K562 (cell line): Measurements from ENCODE around the gene SPAG16. TPM values are rescaled to one million over a fixed set of nuclear protein-coding genes. Genes with fewer than 3 reads are reported as not detected.

Experiments used
- ATAC-seq: fragments of 200-7000 bp; cut with Tn5 transposase; 3 replicates; pipeline ENCODE4 v1.9.1; 2020; ENCODE audit warnings: moderate library complexity
- BruUV-seq: library from RNA; stranded (reverse); fragments of 400-500 nt; replicated peaks from 2 replicates; lab custom pipeline; 2021; lab: Mats Ljungman, UMichigan
- CTCF ChIA-PET: fragments of 300-600 bp; formaldehyde crosslinking; extraction: SDS; loops from one replicate; lab custom pipeline; 2021; ENCODE audit warnings: low intra/inter-chr PET ratio; lab: Yijun Ruan, JAX
- POLR2A ChIA-PET: fragments of 300-600, 350-650 bp; sonication (Branson Sonifier 250); formaldehyde crosslinking; extraction: SDS; loops from one replicate; lab custom pipeline; 2021; ENCODE audit warnings: antibody characterized with exemption, inconsistent platforms; lab: Yijun Ruan, JAX
- DNase-seq, 4 experiments: peaks; one replicate each; pipeline versions ENCODE4 v3.0.0 to v3.0.0-alpha.2; 2011 to 2018; ENCODE audit warnings: low spot score in 3 of 4, mixed read lengths in 3 of 4; ENCODE audit errors: extremely low read depth in 1 of 4
- FAIRE-seq: peaks from 2 replicates; lab custom pipeline; 2011; peaks lifted over from hg19 to GRCh38; lab: Jason Lieb, UNC
- H2AFZ ChIP-seq: 2 replicates; pipeline ENCODE4 v1.6.0; 2011; ENCODE audit warnings: low read depth, low read length, control low read depth, inconsistent platforms
- H3K27ac ChIP-seq: fragments of 200-600 bp; 3 replicates; pipeline ENCODE4 v1.8.0; 2011; ENCODE audit warnings: low read depth, mild to moderate bottlenecking, control low read depth, inconsistent platforms, low read length, moderate library complexity, mixed read lengths; ENCODE audit errors: extremely low read depth
- H3K27me3 ChIP-seq, 2 experiments: fragments of 300-600 bp in 1 of 2; 2 replicates in 1 of 2; 3 replicates in 1 of 2; pipeline versions ENCODE4 v1.6.0 to v1.8.0; 2011; ENCODE audit warnings: inconsistent platforms in 2 of 2, low read length in 2 of 2, mild to moderate bottlenecking in 1 of 2, mixed read lengths in 1 of 2, moderate library complexity in 1 of 2; ENCODE audit not compliant: control insufficient read depth in 2 of 2, insufficient read depth in 2 of 2
- H3K36me3 ChIP-seq: fragments of 300-600 bp; 3 replicates; pipeline ENCODE4 v1.8.0; 2011; ENCODE audit warnings: mild to moderate bottlenecking, low read length, inconsistent platforms; ENCODE audit not compliant: control insufficient read depth, insufficient read depth
- H3K4me1 ChIP-seq, 2 experiments: fragments of 200-600 bp in 1 of 2; replicated peaks in 1 of 2; 2 replicates in 1 of 2; 3 replicates in 1 of 2; pipeline versions ENCODE4 v1.5.1 to v1.8.0; 2011; ENCODE audit warnings: inconsistent platforms in 2 of 2, low read length in 2 of 2, mild to moderate bottlenecking in 1 of 2, mixed read lengths in 1 of 2, moderate library complexity in 1 of 2; ENCODE audit not compliant: control insufficient read depth in 2 of 2, insufficient read depth in 2 of 2
- H3K4me2 ChIP-seq: 2 replicates; pipeline ENCODE4 v1.6.1; 2011; ENCODE audit warnings: low read length, control low read depth, inconsistent platforms, mixed read lengths; ENCODE audit not compliant: insufficient read depth
- H3K4me3 ChIP-seq: fragments of 200-600 bp; sonication (generic), shearing (Covaris generic); 2 replicates; pipeline ENCODE4 v1.5.1; 2016; ENCODE audit warnings: control low read depth, inconsistent platforms
- H3K79me2 ChIP-seq: fragments of 200-600 bp; 3 replicates; pipeline ENCODE4 v1.8.0; 2011; ENCODE audit warnings: low read length, inconsistent platforms; ENCODE audit not compliant: control insufficient read depth, insufficient read depth
- H3K9ac ChIP-seq, 2 experiments: 2 replicates each; pipeline versions ENCODE4 v1.6.0 to v1.6.1; 2011; ENCODE audit warnings: low read depth in 2 of 2, low read length in 2 of 2, control low read depth in 1 of 2, inconsistent platforms in 1 of 2, mild to moderate bottlenecking in 1 of 2, mixed read lengths in 1 of 2; ENCODE audit not compliant: insufficient read depth in 1 of 2
- H3K9me1 ChIP-seq: one replicate; pipeline ENCODE4 v1.6.0; 2011; ENCODE audit warnings: inconsistent platforms, mild to moderate bottlenecking, low read length, moderate library complexity; ENCODE audit not compliant: control insufficient read depth, insufficient read depth
- H3K9me3 ChIP-seq: replicated peaks from 2 replicates; pipeline ENCODE4 v1.5.1; 2011; ENCODE audit warnings: low read depth, low read length, inconsistent platforms; ENCODE audit not compliant: control insufficient read depth, insufficient read depth
- H4K20me1 ChIP-seq: replicated peaks from 2 replicates; pipeline ENCODE4 v1.6.1; 2011; ENCODE audit warnings: low read length, inconsistent platforms, mixed read lengths; ENCODE audit not compliant: control insufficient read depth, insufficient read depth
- ARID2 ChIP-seq: fragments of 450-650 bp; IDR thresholded peaks from 2 replicates; pipeline ENCODE4 v1.6.1; 2017; ENCODE audit warnings: antibody characterized with exemption, mild to moderate bottlenecking
- CXXC5 ChIP-seq: fragments of 250-450 bp; sonication (Bioruptor Pico); IDR thresholded peaks from 2 replicates; pipeline ENCODE4 v1.8.0; 2022; ENCODE audit warnings: inconsistent platforms, mild to moderate bottlenecking, moderate library complexity
- NEUROD1 ChIP-seq: fragments of 150-350 bp; IDR thresholded peaks from 2 replicates; pipeline ENCODE4 v1.6.1; 2014; ENCODE audit warnings: borderline replicate concordance, low read length, low read depth; ENCODE audit not compliant: partially characterized antibody
- RFX5 ChIP-seq: IDR thresholded peaks from 2 replicates; pipeline ENCODE4 v1.6.1; 2011; ENCODE audit warnings: low read depth, mild to moderate bottlenecking, improper control_type of control experiment, low read length
- SMARCA4 ChIP-seq: fragments of 450-650 bp; IDR thresholded peaks from 2 replicates; pipeline ENCODE4 v1.6.1; 2016
- SNRNP70 ChIP-seq: fragments of 200-400 bp; formaldehyde crosslinking; optimal IDR thresholded peaks from 2 replicates; pipeline ENCODE3; 2017; ENCODE audit warnings: low read depth, low read length
- SRSF1 ChIP-seq: fragments of 200-400 bp; formaldehyde crosslinking; IDR thresholded peaks from 2 replicates; pipeline ENCODE4 v1.6.1; 2017; ENCODE audit warnings: mild to moderate bottlenecking, low read depth, low read length, moderate library complexity
- U2AF1 ChIP-seq: fragments of 200-400 bp; formaldehyde crosslinking; optimal IDR thresholded peaks from 2 replicates; pipeline ENCODE3; 2017; ENCODE audit warnings: mild to moderate bottlenecking, low read depth, low read length, moderate library complexity
- USF2 ChIP-seq: sonication (generic); formaldehyde crosslinking; IDR thresholded peaks from 2 replicates; pipeline ENCODE4 v1.5.0; 2020; ENCODE audit warnings: missing genetic modification reagents
- ZFX ChIP-seq: sonication (generic); formaldehyde crosslinking; IDR thresholded peaks from 2 replicates; pipeline ENCODE4 v1.8.0; 2022; ENCODE audit warnings: mild to moderate bottlenecking, missing genetic modification reagents, moderate library complexity
- ZNF274 ChIP-seq: IDR thresholded peaks from 2 replicates; pipeline ENCODE4 v1.6.1; 2011; ENCODE audit warnings: low read depth, mild to moderate bottlenecking, low read length, moderate library complexity, borderline replicate concordance
- ZNF347 ChIP-seq: fragments of 450-650 bp; formaldehyde crosslinking; IDR thresholded peaks from 2 replicates; pipeline ENCODE4 v1.4.0; 2020; ENCODE audit warnings: low read depth, mild to moderate bottlenecking, moderate library complexity
- ZNF436 ChIP-seq: fragments of 250-450, 450-650 bp; sonication (Bioruptor Pico); formaldehyde crosslinking; IDR thresholded peaks from 2 replicates; pipeline ENCODE4 v1.7.0; 2020; ENCODE audit warnings: mild to moderate bottlenecking
- ZNF740 ChIP-seq, 3 experiments: fragments of 200-800 bp in 1 of 3; sonication (Bioruptor generic) in 1 of 3; sonication (generic) in 1 of 3; formaldehyde crosslinking in 1 of 3; IDR thresholded peaks; 2 replicates each; pipeline versions ENCODE4 v1.6.1 to v1.8.0; 2016 to 2022; ENCODE audit warnings: mild to moderate bottlenecking in 2 of 3, missing compliant biosample characterization in 2 of 3, missing genetic modification characterization in 2 of 3, missing genetic modification reagents in 1 of 3
- WGBS: fragments of 100-300 bp; shearing (Covaris generic); methylation state at CpG from one replicate; pipeline ENCODE4 v1.1.6; 2016; ENCODE audit warnings: low coverage, mixed read lengths; ENCODE audit not compliant: insufficient coverage; ENCODE audit errors: missing lambda C conversion rate; 5-methylcytosine and 5-hydroxymethylcytosine counted together
- in situ Hi-C: fragments of 300-500 bp; cut with MboI; formaldehyde crosslinking; loops from 4 replicates; pipeline ENCODE4 v1.15.0; 2018; ENCODE audit warnings: inconsistent platforms, mixed read lengths
- intact Hi-C: fragments of 100-400 bp; cut with micrococcal nuclease; formaldehyde crosslinking; loops from 2 replicates; pipeline ENCODE4 v1.14.2; 2022
- polyA plus RNA-seq, 8 experiments: library from polyadenylated mRNA; depleted of rRNA in 4 of 8; stranded (reverse) in 5 of 8; unstranded in 3 of 8; fragments of >200 nt; fragmentation: Nextera tagmentation in 2 of 8; fragmentation: Illumina TruSeq in 1 of 8; extraction: Ambion mirVana in 2 of 8; extraction: Trizol in 1 of 8; gene quantifications; 2 replicates each; pipeline versions ENCODE4 v1.2.1 to v1.2.3, GENCODE V29; 2011 to 2014; ENCODE audit warnings: inconsistent platforms in 1 of 8, missing spikeins in 1 of 8
- total RNA-seq, 7 experiments: library from RNA; depleted of rRNA in 6 of 7; stranded (reverse); fragments of >200 nt in 6 of 7; fragmentation: Illumina TruSeq in 2 of 7; extraction: Trizol in 2 of 7; gene quantifications; 2 replicates each; pipeline versions ENCODE4 v1.2.1 to v1.2.3, GENCODE V29; 2011 to 2021; ENCODE audit warnings: low replicate concordance in 1 of 7
- TF ChIP-seq, protein P1 (sequence below): fragments of 250-450 bp; sonication (Bioruptor Pico); IDR thresholded peaks from 2 replicates; pipeline ENCODE4 v1.4.0; 2020; ENCODE audit warnings: mild to moderate bottlenecking, moderate library complexity, borderline replicate concordance
- TF ChIP-seq, protein P2 (sequence below): fragments of 450-650 bp; formaldehyde crosslinking; IDR thresholded peaks from 2 replicates; pipeline ENCODE4 v1.4.0; 2022; ENCODE audit warnings: missing genetic modification characterization

Gene SPAG16
- total and polyA plus RNA-seq, 9 of the 15 experiments (the other 6 are each of a cell fraction or from before 2014, with no cell fraction given): 0.98 to 5.9 (median 3.5) TPM

DNA sequence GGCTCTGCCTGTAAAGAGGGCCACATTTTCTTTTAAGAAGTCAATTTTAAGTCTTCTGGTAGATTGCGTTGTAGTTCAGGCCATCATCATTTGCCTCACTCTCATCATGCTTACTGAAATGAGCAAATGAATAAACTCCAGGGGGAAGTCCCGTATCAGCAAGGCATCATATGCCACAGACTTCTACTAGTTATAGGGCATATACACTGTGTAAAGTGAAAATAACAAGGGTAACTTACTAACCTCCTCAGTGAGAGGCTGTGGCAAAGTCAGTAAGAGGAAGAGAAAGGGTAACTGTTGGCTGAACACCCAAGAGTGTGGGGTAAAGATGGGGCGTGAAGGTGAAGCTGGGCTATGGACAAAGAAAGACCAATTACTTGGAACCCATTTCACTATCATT, 456.2 kb downstream of the SPAG16 start (continued):
- TF ChIP-seq SNRNP70 (no peak), CXXC5 (CRISPR knock-in tag) (no peak), ZNF347 (CRISPR knock-in tag) (no peak), SRSF1 (no peak), ARID2 (no peak), ZNF740 (CRISPR knock-in tag; IDR thresholded peaks at IDR 0.05) (no peak), ZNF740 (tag; IDR thresholded peaks at IDR 0.05) (no peak)

- Histone ChIP-seq H3K27me3 (no peaks in the 10 kb centered on the region), H3K4me2 (no peak overlapping the region), H3K4me3 (no peak overlapping the region), H3K9ac (no peak overlapping the region), H3K79me2 (no peaks in the 10 kb centered on the region), H3K36me3 (no peaks in the 10 kb centered on the region), H3K9me1 (no peaks in the 10 kb centered on the region), H3K4me1 (no peaks in the 10 kb centered on the region), H3K9me3 (no peaks in the 10 kb centered on the region; the same call in 1 of the 2 replicates), H4K20me1 (no peaks in the 10 kb centered on the region), H2AFZ (no peak overlapping the region), H3K27ac (no peak overlapping the region)
- 0% methylated on average over 2 of the region's 6 CpGs for WGBS
- BruUV-seq: no TSS peak
- in situ Hi-C loops (no loop called here), intact Hi-C loops (no loop called here)
- DNase-seq: no peak
- no peak for FAIRE-seq
- CTCF ChIA-PET: no interaction called here
- ATAC-seq: no peak
- POLR2A ChIA-PET: no interaction called here
- TF ChIP-seq RFX5 (no peak), ZFX (CRISPR knock-in tag) (no peak), ZNF274 (no peak), U2AF1 (no peak), SMARCA4 (no peak), NEUROD1 (no peak), ZNF436 (CRISPR knock-in tag) (no peak), USF2 (CRISPR knock-in tag) (no peak)
- TF ChIP-seq, protein P1, sequence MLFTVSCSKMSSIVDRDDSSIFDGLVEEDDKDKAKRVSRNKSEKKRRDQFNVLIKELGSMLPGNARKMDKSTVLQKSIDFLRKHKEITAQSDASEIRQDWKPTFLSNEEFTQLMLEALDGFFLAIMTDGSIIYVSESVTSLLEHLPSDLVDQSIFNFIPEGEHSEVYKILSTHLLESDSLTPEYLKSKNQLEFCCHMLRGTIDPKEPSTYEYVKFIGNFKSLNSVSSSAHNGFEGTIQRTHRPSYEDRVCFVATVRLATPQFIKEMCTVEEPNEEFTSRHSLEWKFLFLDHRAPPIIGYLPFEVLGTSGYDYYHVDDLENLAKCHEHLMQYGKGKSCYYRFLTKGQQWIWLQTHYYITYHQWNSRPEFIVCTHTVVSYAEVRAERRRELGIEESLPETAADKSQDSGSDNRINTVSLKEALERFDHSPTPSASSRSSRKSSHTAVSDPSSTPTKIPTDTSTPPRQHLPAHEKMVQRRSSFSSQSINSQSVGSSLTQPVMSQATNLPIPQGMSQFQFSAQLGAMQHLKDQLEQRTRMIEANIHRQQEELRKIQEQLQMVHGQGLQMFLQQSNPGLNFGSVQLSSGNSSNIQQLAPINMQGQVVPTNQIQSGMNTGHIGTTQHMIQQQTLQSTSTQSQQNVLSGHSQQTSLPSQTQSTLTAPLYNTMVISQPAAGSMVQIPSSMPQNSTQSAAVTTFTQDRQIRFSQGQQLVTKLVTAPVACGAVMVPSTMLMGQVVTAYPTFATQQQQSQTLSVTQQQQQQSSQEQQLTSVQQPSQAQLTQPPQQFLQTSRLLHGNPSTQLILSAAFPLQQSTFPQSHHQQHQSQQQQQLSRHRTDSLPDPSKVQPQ (CRISPR knock-in tag): no peak
- TF ChIP-seq, protein P2, sequence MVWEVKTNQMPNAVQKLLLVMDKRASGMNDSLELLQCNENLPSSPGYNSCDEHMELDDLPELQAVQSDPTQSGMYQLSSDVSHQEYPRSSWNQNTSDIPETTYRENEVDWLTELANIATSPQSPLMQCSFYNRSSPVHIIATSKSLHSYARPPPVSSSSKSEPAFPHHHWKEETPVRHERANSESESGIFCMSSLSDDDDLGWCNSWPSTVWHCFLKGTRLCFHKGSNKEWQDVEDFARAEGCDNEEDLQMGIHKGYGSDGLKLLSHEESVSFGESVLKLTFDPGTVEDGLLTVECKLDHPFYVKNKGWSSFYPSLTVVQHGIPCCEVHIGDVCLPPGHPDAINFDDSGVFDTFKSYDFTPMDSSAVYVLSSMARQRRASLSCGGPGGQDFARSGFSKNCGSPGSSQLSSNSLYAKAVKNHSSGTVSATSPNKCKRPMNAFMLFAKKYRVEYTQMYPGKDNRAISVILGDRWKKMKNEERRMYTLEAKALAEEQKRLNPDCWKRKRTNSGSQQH (CRISPR knock-in tag): no peak
These were observed 467.2 kb downstream of the SPAG16 start for GRCh38 chr2:213751446-213751845.
